Panc1 (cell line): ENCODE measurements around the gene SYT12. TPM values are rescaled to one million over a fixed set of nuclear protein-coding genes. Genes with fewer than 3 reads are reported as not detected.

Experiments used
- ATAC-seq: fragments of 200-7000 bp; cut with Tn5 transposase; 2 replicates; pipeline ENCODE4 v1.9.1; 2020; ENCODE audit warnings: mild to moderate bottlenecking, moderate library complexity
- BruUV-seq: library from RNA; stranded (reverse); fragments of 400-500 nt; replicated peaks from 2 replicates; lab custom pipeline; 2021; lab: Mats Ljungman, UMichigan
- CTCF ChIA-PET: fragments of 300-600 bp; sonication (Branson Sonifier 250); formaldehyde crosslinking; loops from one replicate; lab custom pipeline; 2022; ENCODE audit warnings: antibody characterized with exemption; lab: Charles Lee
- POLR2A ChIA-PET: fragments of 300-600 bp; sonication (Branson Sonifier 250); formaldehyde crosslinking; loops from one replicate; lab custom pipeline; 2022; ENCODE audit warnings: antibody characterized with exemption; lab: Charles Lee
- DNase-seq: peaks from one replicate; pipeline ENCODE4 v3.0.0-alpha.2; 2010; ENCODE audit warnings: low read depth, low spot score
- H3K27ac ChIP-seq: 2 replicates; pipeline ENCODE4 v1.5.1; 2011; ENCODE audit warnings: mild to moderate bottlenecking, low read length, inconsistent platforms
- H3K27me3 ChIP-seq: fragments of 200-500 bp; sonication (Bioruptor generic); 2 replicates; pipeline ENCODE4 v1.6.0; 2014; ENCODE audit warnings: low read length, inconsistent platforms; ENCODE audit not compliant: control insufficient read depth, insufficient read depth
- H3K36me3 ChIP-seq: fragments of 200-500 bp; sonication (Bioruptor generic); 2 replicates; pipeline ENCODE4 v1.5.1; 2014; ENCODE audit warnings: inconsistent platforms, mild to moderate bottlenecking, low read length, moderate library complexity; ENCODE audit not compliant: control insufficient read depth, insufficient read depth
- H3K4me1 ChIP-seq: 2 replicates; pipeline ENCODE4 v1.5.1; 2011; ENCODE audit warnings: inconsistent platforms, mild to moderate bottlenecking, low read length, moderate library complexity; ENCODE audit not compliant: control insufficient read depth, insufficient read depth
- H3K4me3 ChIP-seq, 2 experiments: 2 replicates each; pipeline ENCODE4 v1.5.1; 2011 to 2012; ENCODE audit warnings: low read depth in 2 of 2, low read length in 2 of 2, mild to moderate bottlenecking in 2 of 2, inconsistent platforms in 1 of 2, moderate library complexity in 1 of 2
- H3K9me3 ChIP-seq: fragments of 200-500 bp; sonication (Bioruptor generic); 2 replicates; pipeline ENCODE4 v1.5.1; 2014; ENCODE audit warnings: low read depth, mild to moderate bottlenecking, inconsistent platforms, low read length, moderate library complexity; ENCODE audit not compliant: control insufficient read depth, insufficient read depth
- POLR2AphosphoS5 ChIP-seq: IDR thresholded peaks from 2 replicates; pipeline ENCODE4 v1.6.1; 2012; ENCODE audit warnings: mild to moderate bottlenecking, low read depth, low read length, moderate library complexity
- SIN3A ChIP-seq: IDR thresholded peaks from 2 replicates; pipeline ENCODE4 v1.6.1; 2012; ENCODE audit warnings: low read depth, mild to moderate bottlenecking, low read length, moderate library complexity, borderline replicate concordance; ENCODE audit not compliant: insufficient read depth
- TCF7L2 ChIP-seq: IDR thresholded peaks from 2 replicates; pipeline ENCODE4 v1.6.1; 2011; ENCODE audit warnings: mild to moderate bottlenecking, low read depth, low read length, inconsistent platforms
- in situ Hi-C: cut with HindIII; loops from 2 replicates; pipeline ENCODE4 v1.10.0; 2016; ENCODE audit warnings: low sequenced_read_pairs, low pct_unique_long_range_greater_than_20kb
- intact Hi-C: fragments of 100-400 bp; cut with micrococcal nuclease; formaldehyde crosslinking; loops from one replicate; pipeline ENCODE4 v1.10.0; 2022; ENCODE audit not compliant: unreplicated experiment
- total RNA-seq: library from RNA; stranded (reverse); gene quantifications from one replicate; pipeline ENCODE4 v1.2.1, GENCODE V29; 2021; ENCODE audit not compliant: unreplicated experiment
- TF ChIP-seq, protein P1 (sequence below), 2 experiments: IDR thresholded peaks; 2 replicates each; pipeline ENCODE4 v1.6.1; 2011 to 2012; ENCODE audit warnings: low read depth in 2 of 2, control low read depth in 1 of 2, low read length in 1 of 2, mild to moderate bottlenecking in 1 of 2, moderate library complexity in 1 of 2; ENCODE audit not compliant: insufficient read depth in 1 of 2
- TF ChIP-seq, protein P2 (sequence below): fragments of 450-650 bp; IDR thresholded peaks from 2 replicates; pipeline ENCODE4 v1.5.1; 2017; ENCODE audit warnings: mild to moderate bottlenecking

SYT12 gene
- total RNA-seq, 1 experiment from 2014 or later, result 0.62 TPM

DNA sequence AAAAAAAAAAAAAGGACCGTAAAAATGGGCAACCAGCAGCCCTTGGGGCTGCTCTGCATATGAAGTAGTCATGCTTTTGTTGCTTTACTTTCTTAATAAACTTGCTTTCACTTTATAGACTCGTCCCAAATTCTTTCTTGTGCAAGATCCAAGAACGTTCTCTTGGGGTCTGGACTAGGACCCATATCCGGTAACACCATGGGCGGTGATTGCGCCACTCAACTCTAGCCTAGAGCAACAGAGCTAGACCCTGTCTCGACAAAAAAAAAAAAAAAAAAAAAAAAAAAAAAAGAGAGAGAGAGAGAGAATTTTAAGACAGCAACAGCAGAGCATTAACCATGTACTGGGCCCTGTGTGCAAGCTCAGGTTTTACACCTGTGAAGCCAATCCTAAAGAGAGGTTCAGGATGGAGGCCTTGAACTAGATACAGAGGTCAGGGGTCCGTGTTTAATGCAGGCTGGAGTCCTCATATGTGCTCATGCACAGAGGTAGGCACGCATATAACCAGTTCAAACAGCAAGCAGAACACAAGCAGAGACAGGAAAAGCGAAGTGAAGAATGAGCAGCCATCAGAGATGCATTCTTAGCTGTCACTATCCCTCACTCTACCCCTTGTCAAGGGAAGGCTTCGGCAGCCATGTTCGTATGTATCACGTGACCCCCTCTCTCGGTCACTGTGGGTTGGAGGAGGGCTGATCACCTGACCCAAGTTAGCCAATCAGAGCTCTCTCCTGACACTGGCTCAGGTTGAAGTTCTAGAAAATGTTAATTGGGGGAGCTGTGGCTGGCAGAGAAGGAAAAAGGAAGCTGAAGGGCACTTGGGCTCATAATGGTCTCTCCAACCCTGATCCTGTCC is 16.7 kb upstream of the SYT12 start:
- H3K27me3 ChIP-seq, result no peaks in the 10 kb centered on the region
- ChIA-PET POLR2A (interaction anchor here (0.6 kb wide), 1 partner anchor 124 kb away, joined by 9 read pairs; no protein-coding TSS in a partner anchor), CTCF (no interaction called here)
- H3K36me3 ChIP-seq, result no peaks in the 10 kb centered on the region
- H3K4me1 ChIP-seq, result no peaks in the 10 kb centered on the region
- no peak overlapping the region for H3K4me3 ChIP-seq
- intact Hi-C loops, result no loop called here
- peak; percentile 74; the same call in 1 of the 2 replicates for ATAC-seq
- DNase-seq, result no peak
- no peaks in the 10 kb centered on the region for H3K9me3 ChIP-seq
- H3K27ac ChIP-seq, result no peak overlapping the region
- BruUV-seq, result no TSS peak
- in situ Hi-C loops, result no loop called here
- TF ChIP-seq SIN3A (no peak), TCF7L2 (no peak), POLR2AphosphoS5 (no peak)
- TF ChIP-seq, protein P1, sequence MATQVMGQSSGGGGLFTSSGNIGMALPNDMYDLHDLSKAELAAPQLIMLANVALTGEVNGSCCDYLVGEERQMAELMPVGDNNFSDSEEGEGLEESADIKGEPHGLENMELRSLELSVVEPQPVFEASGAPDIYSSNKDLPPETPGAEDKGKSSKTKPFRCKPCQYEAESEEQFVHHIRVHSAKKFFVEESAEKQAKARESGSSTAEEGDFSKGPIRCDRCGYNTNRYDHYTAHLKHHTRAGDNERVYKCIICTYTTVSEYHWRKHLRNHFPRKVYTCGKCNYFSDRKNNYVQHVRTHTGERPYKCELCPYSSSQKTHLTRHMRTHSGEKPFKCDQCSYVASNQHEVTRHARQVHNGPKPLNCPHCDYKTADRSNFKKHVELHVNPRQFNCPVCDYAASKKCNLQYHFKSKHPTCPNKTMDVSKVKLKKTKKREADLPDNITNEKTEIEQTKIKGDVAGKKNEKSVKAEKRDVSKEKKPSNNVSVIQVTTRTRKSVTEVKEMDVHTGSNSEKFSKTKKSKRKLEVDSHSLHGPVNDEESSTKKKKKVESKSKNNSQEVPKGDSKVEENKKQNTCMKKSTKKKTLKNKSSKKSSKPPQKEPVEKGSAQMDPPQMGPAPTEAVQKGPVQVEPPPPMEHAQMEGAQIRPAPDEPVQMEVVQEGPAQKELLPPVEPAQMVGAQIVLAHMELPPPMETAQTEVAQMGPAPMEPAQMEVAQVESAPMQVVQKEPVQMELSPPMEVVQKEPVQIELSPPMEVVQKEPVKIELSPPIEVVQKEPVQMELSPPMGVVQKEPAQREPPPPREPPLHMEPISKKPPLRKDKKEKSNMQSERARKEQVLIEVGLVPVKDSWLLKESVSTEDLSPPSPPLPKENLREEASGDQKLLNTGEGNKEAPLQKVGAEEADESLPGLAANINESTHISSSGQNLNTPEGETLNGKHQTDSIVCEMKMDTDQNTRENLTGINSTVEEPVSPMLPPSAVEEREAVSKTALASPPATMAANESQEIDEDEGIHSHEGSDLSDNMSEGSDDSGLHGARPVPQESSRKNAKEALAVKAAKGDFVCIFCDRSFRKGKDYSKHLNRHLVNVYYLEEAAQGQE (IDR thresholded peaks at IDR 0.05; ENCODE audit: insufficient read depth in 1 of 2, low read depth in 2 of 2, low read length in 1 of 2), result no peak
- TF ChIP-seq, protein P2, sequence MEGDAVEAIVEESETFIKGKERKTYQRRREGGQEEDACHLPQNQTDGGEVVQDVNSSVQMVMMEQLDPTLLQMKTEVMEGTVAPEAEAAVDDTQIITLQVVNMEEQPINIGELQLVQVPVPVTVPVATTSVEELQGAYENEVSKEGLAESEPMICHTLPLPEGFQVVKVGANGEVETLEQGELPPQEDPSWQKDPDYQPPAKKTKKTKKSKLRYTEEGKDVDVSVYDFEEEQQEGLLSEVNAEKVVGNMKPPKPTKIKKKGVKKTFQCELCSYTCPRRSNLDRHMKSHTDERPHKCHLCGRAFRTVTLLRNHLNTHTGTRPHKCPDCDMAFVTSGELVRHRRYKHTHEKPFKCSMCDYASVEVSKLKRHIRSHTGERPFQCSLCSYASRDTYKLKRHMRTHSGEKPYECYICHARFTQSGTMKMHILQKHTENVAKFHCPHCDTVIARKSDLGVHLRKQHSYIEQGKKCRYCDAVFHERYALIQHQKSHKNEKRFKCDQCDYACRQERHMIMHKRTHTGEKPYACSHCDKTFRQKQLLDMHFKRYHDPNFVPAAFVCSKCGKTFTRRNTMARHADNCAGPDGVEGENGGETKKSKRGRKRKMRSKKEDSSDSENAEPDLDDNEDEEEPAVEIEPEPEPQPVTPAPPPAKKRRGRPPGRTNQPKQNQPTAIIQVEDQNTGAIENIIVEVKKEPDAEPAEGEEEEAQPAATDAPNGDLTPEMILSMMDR, result no peak

DNA sequence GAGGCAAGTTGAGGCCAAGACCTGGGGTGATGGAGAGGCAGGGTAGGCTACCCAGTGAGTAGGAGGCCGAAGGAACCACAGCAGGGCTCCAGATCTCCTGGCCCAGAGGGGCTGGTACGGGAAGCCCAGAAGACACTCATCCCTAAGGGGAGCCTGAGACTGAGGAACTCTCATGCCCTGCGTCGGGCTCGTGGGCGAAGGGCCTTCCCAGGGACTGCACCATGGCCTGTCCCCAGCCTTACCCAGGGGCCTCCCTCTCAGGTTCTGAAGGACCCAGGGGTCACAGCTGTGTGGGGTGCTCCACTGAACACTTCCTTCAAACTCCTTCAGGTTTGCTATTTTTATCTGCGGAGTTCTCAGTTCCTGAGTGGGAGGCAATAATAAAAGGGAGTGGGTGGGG is 15.8 kb upstream of the SYT12 start:
- no peaks in the 10 kb centered on the region for H3K9me3 ChIP-seq
- ChIA-PET POLR2A (no interaction called here), CTCF (no interaction called here)
- ATAC-seq (0 out of 2 replicates have a peak, but pooled peaks have one; percentile 12), DNase-seq (no peak)
- no peaks in the 10 kb centered on the region for H3K36me3 ChIP-seq
- in situ Hi-C loops (no loop called here), intact Hi-C loops (no loop called here)
- no peak overlapping the region for H3K27ac ChIP-seq
- no peaks in the 10 kb centered on the region for H3K27me3 ChIP-seq
- H3K4me3 ChIP-seq, result no peak overlapping the region
- no peaks in the 10 kb centered on the region for H3K4me1 ChIP-seq
- TF ChIP-seq SIN3A (no peak), POLR2AphosphoS5 (no peak), TCF7L2 (no peak)
- TF ChIP-seq, protein P1 (IDR thresholded peaks at IDR 0.05; ENCODE audit: insufficient read depth in 1 of 2, low read depth in 2 of 2, low read length in 1 of 2), result no peak
- TF ChIP-seq, protein P2, result no peak
- BruUV-seq, result no TSS peak
